ENCODE data around the gene VGF.

Gene VGF

DNA sequence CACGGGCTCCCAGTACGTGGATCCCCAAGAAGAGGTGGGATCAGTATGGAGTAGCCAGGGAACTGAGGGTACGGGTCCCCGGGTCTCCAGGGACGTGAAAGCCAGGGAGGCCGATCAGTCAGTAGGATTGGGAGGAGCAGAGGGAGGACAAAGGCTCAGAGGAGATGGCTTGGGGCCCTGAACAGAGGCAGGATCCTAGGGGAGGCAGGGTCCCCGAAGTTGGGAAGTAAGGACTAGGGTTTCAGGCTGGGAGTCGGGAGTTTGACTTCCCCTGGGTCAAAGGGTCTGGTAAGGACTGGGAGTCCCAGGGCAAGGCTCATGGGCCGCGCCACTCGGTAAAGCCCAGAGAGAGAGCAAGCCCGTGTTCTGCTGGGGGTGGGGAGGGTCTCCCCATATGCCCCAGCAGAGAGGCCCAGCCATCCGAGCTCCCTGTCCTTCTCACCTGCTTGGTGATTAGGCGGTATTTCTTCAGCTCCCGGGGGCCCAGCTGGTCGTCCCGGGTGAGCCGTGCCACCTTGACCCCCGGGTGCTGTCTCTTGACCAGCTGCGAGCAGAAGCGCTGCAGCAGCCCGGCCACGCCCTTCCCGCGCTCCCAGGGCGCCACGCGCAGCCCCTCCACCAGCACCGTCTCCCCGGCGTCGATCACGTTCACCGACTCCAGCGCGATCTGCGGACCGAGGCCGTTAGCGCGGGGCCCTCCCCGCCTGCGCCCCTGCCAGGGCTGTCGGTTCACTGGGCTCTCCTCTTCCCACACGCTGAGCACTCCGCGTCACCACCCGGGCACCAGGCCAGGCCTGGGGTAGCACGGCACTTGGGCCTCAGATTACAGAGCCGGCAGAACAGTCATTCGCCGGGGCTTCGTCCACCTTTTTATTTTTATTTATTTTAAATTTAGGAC is 7.7 kb upstream of the VGF start:
- no peaks in the 10 kb centered on the region for H3K9me3 ChIP-seq (ENCODE audit: control insufficient read depth in 5 of 5, low read length in 5 of 5)
- no peak overlapping the region for H3K9ac ChIP-seq (ENCODE audit: low read length in 5 of 5)
- no peak overlapping the region for H3K27ac ChIP-seq (ENCODE audit: low read depth, low read length)
- no peaks in the 10 kb centered on the region for H3K36me3 ChIP-seq (ENCODE audit: control insufficient read depth in 5 of 5, insufficient read depth in 5 of 5, low read length in 5 of 5)
- H3K4me3 ChIP-seq (ENCODE audit: low read depth in 1 of 5, low read length in 5 of 5): peak overlapping the region in 2 of 5 donors; percentile 22 to 50
- H3K4me1 ChIP-seq (ENCODE audit: control insufficient read depth in 5 of 5, insufficient read depth in 5 of 5, low read length in 5 of 5): peaks cover 0 to 31% (median 19%) of the 10 kb centered on the region in 5 donors
- H3K27me3 ChIP-seq (ENCODE audit: control insufficient read depth in 5 of 5, insufficient read depth in 4 of 5, low read length in 5 of 5): peaks cover 79 to 94% (median 87%) of the 10 kb centered on the region in 5 donors

DNA sequence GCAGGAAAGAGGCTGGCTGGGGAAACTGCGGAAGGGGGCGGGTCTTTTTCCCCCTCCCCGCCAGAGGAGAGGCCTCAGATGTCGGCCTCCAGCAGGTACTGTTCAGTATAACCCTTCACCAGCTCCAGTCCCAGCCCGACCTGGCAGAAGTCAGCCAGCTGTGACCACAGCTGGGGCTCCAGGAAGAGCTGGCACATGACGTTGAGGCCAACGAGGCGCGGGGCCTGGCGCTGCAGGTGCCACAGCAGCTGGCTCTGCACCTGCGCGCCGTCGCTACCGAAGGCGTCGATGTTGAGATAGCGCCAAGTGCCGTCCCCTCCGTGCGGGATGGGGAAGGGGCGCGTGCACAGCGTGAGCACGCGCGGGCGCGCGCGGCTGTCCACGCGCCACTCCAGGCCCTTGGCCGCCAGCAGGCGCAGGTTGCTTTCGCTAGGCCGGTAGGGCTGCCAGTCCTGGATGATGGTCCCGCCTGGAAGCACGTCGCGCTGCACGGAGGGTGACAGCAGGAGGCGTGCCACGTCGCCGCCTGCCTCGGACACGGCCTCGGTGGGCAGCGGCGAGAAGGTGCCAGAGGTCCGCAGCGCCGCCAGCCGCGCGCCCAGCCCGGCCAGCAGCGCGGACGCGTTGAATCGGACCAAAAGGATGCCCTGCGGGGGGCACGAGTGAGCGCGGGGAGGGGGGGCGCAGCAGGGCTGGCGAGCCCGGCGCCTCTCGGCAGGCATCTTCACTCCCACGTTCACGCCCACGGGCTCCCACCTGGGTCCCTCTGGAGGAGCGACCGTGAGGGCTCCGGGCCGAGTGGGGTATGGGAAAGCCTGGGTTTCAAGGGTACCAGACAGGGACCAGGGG is 6.9 kb upstream of the VGF start:
- no peaks in the 10 kb centered on the region for H3K36me3 ChIP-seq (ENCODE audit: control insufficient read depth in 5 of 5, insufficient read depth in 5 of 5, low read length in 5 of 5)
- H3K4me3 ChIP-seq (ENCODE audit: low read depth in 1 of 5, low read length in 5 of 5): no peak overlapping the region
- H3K4me1 ChIP-seq (ENCODE audit: control insufficient read depth in 5 of 5, insufficient read depth in 5 of 5, low read length in 5 of 5): peaks cover 0 to 31% (median 19%) of the 10 kb centered on the region in 5 donors
- H3K9ac ChIP-seq (ENCODE audit: low read length in 5 of 5): no peak overlapping the region
- H3K27ac ChIP-seq (ENCODE audit: low read depth, low read length): no peak overlapping the region
- peaks cover 75 to 95% (median 87%) of the 10 kb centered on the region in 5 donors for H3K27me3 ChIP-seq (ENCODE audit: control insufficient read depth in 5 of 5, insufficient read depth in 4 of 5, low read length in 5 of 5)
- H3K9me3 ChIP-seq (ENCODE audit: control insufficient read depth in 5 of 5, low read length in 5 of 5): no peaks in the 10 kb centered on the region

DNA sequence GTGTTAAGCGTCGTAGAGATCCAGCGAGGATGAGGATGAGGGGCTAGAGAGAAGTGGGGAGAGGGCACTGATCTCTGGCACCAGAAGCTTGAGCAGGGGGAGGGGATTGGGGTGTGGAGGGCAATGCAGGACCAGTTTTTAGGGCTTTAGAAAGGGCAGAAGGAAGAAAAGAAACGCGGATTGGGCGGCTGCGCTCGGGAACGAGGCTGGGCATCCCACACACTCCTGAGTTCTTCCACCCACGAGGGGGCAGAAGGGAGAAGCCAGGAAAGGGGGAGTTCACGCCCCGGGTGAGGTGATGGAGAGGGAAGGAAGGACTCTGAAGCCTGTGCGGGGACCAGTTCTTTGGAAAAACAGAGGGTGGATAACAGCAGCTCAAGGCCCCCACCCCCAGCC is 6.1 kb upstream of the VGF start:
- Histone ChIP-seq H3K9me3 (ENCODE audit: control insufficient read depth in 5 of 5, low read length in 5 of 5) (no peaks in the 10 kb centered on the region), H3K27ac (ENCODE audit: low read depth, low read length) (no peak overlapping the region), H3K27me3 (ENCODE audit: control insufficient read depth in 5 of 5, insufficient read depth in 4 of 5, low read length in 5 of 5) (peaks cover 75 to 92% (median 85%) of the 10 kb centered on the region in 5 donors), H3K4me1 (ENCODE audit: control insufficient read depth in 5 of 5, insufficient read depth in 5 of 5, low read length in 5 of 5) (peaks cover 0 to 31% (median 19%) of the 10 kb centered on the region in 5 donors), H3K36me3 (ENCODE audit: control insufficient read depth in 5 of 5, insufficient read depth in 5 of 5, low read length in 5 of 5) (no peaks in the 10 kb centered on the region), H3K9ac (ENCODE audit: low read length in 5 of 5) (no peak overlapping the region), H3K4me3 (ENCODE audit: low read depth in 1 of 5, low read length in 5 of 5) (no peak overlapping the region)

DNA sequence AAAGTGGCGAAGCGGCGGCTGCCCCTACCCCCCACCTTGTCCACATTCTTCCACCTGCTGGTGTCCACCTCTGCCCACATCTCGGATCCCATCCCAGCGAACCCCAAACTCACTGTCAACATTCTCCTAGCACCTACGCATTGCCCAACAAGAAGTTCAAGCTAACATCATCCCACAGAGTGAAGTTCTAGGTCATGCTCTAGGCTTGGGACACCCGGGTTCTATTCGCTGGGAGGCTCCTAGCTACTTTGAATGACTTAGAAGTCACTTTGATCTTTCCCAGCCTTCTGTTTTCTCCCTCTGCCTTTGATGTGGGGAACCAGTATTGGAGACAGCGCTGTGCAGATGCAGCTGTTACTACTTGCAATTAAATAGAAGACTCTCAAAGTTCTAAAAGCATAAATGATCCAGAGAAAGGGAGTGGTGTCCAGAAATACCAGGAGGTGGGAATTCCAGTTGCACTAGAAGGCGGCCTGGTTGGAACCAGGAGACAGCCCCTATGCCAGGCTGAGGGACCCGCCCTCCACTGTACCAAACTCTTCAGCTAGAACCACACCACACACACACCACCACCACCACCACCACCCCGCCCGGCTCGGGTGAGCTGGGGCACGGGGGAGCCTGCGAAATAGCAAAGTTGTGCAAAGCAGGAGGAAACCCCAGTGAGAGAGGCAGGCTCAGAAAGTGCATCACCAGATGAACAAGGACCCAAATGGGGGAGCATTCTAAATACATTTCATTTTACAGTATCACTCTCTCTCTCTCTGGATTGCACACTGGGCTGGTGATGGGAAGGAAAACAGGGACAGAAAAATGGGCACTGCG is 5.5 kb upstream of the VGF start:
- H3K36me3 ChIP-seq (ENCODE audit: control insufficient read depth in 5 of 5, insufficient read depth in 5 of 5, low read length in 5 of 5): no peaks in the 10 kb centered on the region
- no peak overlapping the region for H3K4me3 ChIP-seq (ENCODE audit: low read depth in 1 of 5, low read length in 5 of 5)
- no peak overlapping the region for H3K9ac ChIP-seq (ENCODE audit: low read length in 5 of 5)
- no peak overlapping the region for H3K27ac ChIP-seq (ENCODE audit: low read depth, low read length)
- H3K27me3 ChIP-seq (ENCODE audit: control insufficient read depth in 5 of 5, insufficient read depth in 4 of 5, low read length in 5 of 5): peaks cover 76 to 92% (median 85%) of the 10 kb centered on the region in 5 donors
- peaks cover 0 to 32% (median 22%) of the 10 kb centered on the region in 5 donors for H3K4me1 ChIP-seq (ENCODE audit: control insufficient read depth in 5 of 5, insufficient read depth in 5 of 5, low read length in 5 of 5)
- H3K9me3 ChIP-seq (ENCODE audit: control insufficient read depth in 5 of 5, low read length in 5 of 5): no peaks in the 10 kb centered on the region

DNA sequence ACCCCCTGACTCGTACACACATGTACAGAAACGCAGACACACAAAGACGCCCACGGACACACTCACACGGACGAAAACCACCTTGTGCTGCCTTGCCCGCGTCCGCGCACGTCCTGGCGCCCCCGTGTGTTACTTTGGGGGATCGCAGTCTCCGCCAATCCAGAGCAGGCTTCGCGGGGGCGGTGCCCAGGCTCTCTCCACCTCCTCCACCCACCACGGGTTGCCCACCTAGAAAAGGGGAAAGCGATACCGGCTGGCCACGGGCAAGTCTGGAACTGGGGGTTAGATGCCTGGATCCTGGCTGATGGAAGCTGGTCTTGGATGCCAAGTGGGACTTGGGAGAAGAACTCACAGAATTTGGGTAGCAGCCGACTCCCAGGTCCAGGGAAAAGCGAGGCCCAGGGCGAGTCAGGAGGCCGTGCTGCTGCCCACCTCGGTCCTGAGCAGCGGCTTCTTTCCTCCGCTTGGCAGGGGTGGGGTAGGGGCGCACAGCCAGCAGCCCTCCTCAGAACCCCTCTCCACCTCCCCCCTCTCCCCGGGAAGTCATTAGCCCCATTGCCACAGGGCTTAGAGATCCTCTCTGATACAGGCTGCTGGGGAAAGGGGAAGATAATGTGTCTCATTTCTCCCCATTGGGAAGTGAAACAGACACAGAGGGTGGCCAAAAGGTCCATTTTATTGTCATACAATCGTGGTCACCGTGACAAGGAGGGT is 4.6 kb upstream of the VGF start:
- H3K4me3 ChIP-seq (ENCODE audit: low read depth in 1 of 5, low read length in 5 of 5): no peak overlapping the region
- no peak overlapping the region for H3K9ac ChIP-seq (ENCODE audit: low read length in 5 of 5)
- H3K9me3 ChIP-seq (ENCODE audit: control insufficient read depth in 5 of 5, low read length in 5 of 5): no peaks in the 10 kb centered on the region
- no peak overlapping the region for H3K27ac ChIP-seq (ENCODE audit: low read depth, low read length)
- H3K27me3 ChIP-seq (ENCODE audit: control insufficient read depth in 5 of 5, insufficient read depth in 4 of 5, low read length in 5 of 5): peaks cover 76 to 87% (median 82%) of the 10 kb centered on the region in 5 donors
- no peaks in the 10 kb centered on the region for H3K36me3 ChIP-seq (ENCODE audit: control insufficient read depth in 5 of 5, insufficient read depth in 5 of 5, low read length in 5 of 5)
- peaks cover 0 to 40% (median 28%) of the 10 kb centered on the region in 5 donors for H3K4me1 ChIP-seq (ENCODE audit: control insufficient read depth in 5 of 5, insufficient read depth in 5 of 5, low read length in 5 of 5)

DNA sequence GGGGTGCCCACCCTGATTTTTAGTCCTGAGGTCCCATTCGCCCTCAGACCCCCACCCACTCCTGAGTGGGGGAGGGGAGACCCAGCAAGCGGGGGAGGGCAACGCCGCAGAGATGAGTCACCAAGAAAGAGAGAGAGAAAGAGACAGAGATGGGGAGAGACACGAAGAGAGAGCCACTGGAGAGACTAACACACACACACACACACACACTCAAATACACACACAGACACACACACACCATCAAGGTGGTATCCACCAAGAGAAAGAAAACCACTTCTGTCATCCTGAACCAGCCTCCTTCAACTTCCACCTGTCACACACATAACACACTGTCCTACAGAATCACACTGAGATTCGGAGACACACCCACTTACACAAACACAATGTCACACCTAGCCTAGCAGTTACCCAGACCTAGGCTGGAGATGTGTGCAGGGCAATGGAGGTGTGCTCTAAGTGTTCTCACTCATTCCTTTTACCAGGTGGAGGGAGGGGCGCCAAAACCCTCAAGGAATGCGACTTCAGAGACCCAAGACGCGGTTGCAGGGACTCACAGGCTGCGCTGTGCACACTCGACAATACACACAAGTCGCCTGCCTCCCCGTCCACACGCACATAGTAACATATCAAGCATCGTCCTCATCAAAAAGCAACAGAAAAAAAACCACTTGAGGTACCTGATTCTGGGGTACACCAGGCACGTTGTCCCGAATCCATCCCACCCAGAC is 3.9 kb upstream of the VGF start:
- H3K27ac ChIP-seq (ENCODE audit: low read depth, low read length): no peak overlapping the region
- peaks cover 80 to 88% (median 85%) of the 10 kb centered on the region in 5 donors for H3K27me3 ChIP-seq (ENCODE audit: control insufficient read depth in 5 of 5, insufficient read depth in 4 of 5, low read length in 5 of 5)
- H3K4me3 ChIP-seq (ENCODE audit: low read depth in 1 of 5, low read length in 5 of 5): no peak overlapping the region
- H3K9me3 ChIP-seq (ENCODE audit: control insufficient read depth in 5 of 5, low read length in 5 of 5): no peaks in the 10 kb centered on the region
- peaks cover 0 to 45% (median 36%) of the 10 kb centered on the region in 5 donors for H3K4me1 ChIP-seq (ENCODE audit: control insufficient read depth in 5 of 5, insufficient read depth in 5 of 5, low read length in 5 of 5)
- H3K36me3 ChIP-seq (ENCODE audit: control insufficient read depth in 5 of 5, insufficient read depth in 5 of 5, low read length in 5 of 5): no peaks in the 10 kb centered on the region
- no peak overlapping the region for H3K9ac ChIP-seq (ENCODE audit: low read length in 5 of 5)

DNA sequence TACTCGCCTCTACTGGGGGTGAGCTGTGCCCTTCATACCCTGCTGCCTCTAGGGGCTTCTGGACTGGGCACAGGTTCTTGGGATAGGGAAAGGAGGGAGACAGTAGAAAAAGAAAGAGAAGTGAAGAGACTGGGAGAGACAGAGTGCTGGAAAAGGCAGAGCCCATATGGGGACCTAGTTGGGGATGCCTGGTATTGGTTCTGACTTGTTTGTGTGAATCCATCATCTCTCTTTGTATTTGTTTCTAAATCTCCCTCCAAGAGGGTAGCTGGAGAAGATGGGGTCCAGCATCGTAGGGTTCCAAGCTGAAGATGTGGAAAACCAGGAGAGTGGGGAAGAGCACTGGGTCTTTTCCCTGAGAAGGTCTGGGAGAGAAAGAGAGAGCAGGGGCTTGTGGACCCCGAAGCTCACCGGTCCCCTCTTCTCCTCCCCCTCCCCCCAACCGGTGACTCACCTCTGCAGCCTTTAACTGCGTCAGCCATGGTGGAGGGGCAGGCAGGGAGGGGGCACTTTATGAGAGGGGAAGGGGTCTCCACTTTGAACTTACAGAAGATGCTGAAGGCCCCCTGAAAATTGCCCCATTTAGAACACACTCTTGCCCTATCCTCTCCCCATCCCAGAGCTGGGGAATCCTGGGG is 3.2 kb upstream of the VGF start:
- Histone ChIP-seq H3K4me1 (ENCODE audit: control insufficient read depth in 5 of 5, insufficient read depth in 5 of 5, low read length in 5 of 5) (peaks cover 0 to 49% (median 42%) of the 10 kb centered on the region in 5 donors), H3K27me3 (ENCODE audit: control insufficient read depth in 5 of 5, insufficient read depth in 4 of 5, low read length in 5 of 5) (peaks cover 78 to 89% (median 88%) of the 10 kb centered on the region in 5 donors), H3K36me3 (ENCODE audit: control insufficient read depth in 5 of 5, insufficient read depth in 5 of 5, low read length in 5 of 5) (no peaks in the 10 kb centered on the region), H3K9me3 (ENCODE audit: control insufficient read depth in 5 of 5, low read length in 5 of 5) (no peaks in the 10 kb centered on the region), H3K27ac (ENCODE audit: low read depth, low read length) (no peak overlapping the region), H3K4me3 (ENCODE audit: low read depth in 1 of 5, low read length in 5 of 5) (no peak overlapping the region), H3K9ac (ENCODE audit: low read length in 5 of 5) (no peak overlapping the region)

DNA sequence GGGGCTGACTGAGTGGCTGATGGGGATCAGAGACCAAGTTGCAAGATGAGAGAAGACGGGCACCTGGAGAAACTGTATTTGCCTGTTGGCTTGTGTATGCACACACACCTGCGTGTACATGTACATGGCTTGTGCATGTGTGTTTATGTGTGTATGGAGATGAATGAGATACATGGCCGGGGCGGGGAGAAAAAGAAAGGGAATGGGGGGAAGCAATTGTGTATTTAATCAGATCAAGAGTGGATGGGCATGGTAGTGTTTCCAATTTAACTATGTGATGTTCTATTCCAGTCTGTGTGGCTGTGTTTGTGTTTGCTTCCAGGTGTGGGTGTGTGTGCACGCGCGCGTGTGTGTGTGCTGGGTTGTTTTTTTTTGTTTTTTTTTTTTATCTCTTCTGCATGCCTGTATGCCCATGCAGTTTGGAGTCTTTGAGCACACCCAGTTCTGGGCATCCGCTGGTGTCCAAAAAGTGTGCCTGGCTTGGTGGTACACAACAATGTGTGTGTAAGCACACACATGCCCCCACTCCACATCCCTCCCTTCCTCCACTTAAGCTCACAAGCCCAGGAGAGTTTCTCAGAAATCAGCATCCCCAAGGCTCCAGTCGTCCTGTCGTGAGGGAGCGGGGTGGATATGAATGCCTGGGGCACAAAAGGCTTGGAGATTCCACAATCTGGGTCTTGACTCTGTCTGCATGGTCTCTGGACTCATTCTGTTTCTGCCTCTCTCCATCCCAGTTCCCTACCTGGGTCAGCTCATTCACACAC is 2.5 kb upstream of the VGF start:
- Histone ChIP-seq H3K9ac (ENCODE audit: low read length in 5 of 5) (no peak overlapping the region), H3K4me3 (ENCODE audit: low read depth in 1 of 5, low read length in 5 of 5) (no peak overlapping the region), H3K27me3 (ENCODE audit: control insufficient read depth in 5 of 5, insufficient read depth in 4 of 5, low read length in 5 of 5) (peaks cover 72 to 85% (median 82%) of the 10 kb centered on the region in 5 donors), H3K9me3 (ENCODE audit: control insufficient read depth in 5 of 5, low read length in 5 of 5) (no peaks in the 10 kb centered on the region), H3K36me3 (ENCODE audit: control insufficient read depth in 5 of 5, insufficient read depth in 5 of 5, low read length in 5 of 5) (no peaks in the 10 kb centered on the region), H3K27ac (ENCODE audit: low read depth, low read length) (no peak overlapping the region), H3K4me1 (ENCODE audit: control insufficient read depth in 5 of 5, insufficient read depth in 5 of 5, low read length in 5 of 5) (peaks cover 0 to 48% (median 42%) of the 10 kb centered on the region in 5 donors)
